ENCODE results near the gene SHC2.

DNA sequence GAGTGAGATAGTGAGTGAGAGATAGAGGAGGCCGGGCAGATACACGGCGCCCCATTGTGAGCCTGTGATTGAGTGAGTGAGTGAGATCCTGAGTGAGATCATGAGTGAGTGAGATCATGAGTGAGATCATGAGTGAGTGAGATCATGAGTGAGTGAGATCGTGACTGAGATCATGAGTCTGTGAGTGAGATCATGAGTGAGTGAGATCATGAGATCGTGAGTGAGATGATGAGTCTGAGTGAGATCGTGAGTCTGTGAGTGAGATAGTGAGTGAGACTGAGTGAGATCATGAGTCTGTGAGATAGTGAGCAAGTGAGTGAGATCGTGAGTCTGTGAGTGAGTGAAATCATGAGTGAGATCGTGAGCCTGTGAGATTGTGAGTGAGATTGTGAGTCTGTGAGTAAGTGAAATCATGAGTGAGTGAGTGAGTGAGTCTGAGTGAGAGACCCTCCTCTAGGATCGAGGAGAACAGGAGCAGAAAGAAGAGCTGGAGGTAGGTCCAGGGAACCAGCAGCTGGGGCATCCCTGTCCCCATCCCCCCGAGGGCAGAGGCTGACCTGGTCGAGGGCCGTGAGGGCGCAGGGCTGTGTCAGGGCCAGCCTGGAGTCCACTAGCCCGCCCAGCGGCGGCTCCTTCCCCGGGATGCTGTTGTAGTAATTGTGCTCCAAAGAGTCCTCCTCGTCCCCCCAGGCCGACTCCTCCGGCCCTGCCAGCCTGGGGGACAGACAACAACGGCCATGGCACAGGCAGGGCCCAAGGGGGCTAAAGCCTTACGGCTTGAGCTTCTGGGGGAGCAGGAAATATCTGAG, 26.5 kb downstream of the SHC2 start:
- TF ChIP-seq EZH2 (IDR thresholded peaks at IDR 0.05; ENCODE audit: low read length): no peak
- TF ChIP-seq, protein P1, sequence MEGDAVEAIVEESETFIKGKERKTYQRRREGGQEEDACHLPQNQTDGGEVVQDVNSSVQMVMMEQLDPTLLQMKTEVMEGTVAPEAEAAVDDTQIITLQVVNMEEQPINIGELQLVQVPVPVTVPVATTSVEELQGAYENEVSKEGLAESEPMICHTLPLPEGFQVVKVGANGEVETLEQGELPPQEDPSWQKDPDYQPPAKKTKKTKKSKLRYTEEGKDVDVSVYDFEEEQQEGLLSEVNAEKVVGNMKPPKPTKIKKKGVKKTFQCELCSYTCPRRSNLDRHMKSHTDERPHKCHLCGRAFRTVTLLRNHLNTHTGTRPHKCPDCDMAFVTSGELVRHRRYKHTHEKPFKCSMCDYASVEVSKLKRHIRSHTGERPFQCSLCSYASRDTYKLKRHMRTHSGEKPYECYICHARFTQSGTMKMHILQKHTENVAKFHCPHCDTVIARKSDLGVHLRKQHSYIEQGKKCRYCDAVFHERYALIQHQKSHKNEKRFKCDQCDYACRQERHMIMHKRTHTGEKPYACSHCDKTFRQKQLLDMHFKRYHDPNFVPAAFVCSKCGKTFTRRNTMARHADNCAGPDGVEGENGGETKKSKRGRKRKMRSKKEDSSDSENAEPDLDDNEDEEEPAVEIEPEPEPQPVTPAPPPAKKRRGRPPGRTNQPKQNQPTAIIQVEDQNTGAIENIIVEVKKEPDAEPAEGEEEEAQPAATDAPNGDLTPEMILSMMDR (optimal IDR thresholded peaks at IDR 0.05 in 1 of 3, IDR thresholded peaks at IDR 0.05 in 1 of 3, conservative IDR thresholded peaks at IDR 0.05 in 1 of 3; ENCODE audit: extremely low read depth in 1 of 3, insufficient read depth in 2 of 3, low read length in 3 of 3): no peak
